Umbilical cord (tissue), 2 donors: ENCODE results near the gene SLC6A18. TPM values are rescaled to one million over a fixed set of nuclear protein-coding genes. Genes with fewer than 3 reads are reported as not detected.

ENCODE experiments used
- DNase-seq: peaks from one replicate; pipeline ENCODE4 v3.0.0-alpha.2; 2015; ENCODE audit warnings: low spot score
- total RNA-seq: library from RNA; depleted of rRNA; stranded (reverse); fragments of >200 nt; gene quantifications from one replicate; pipeline ENCODE4 v1.2.3, GENCODE V29; 2014; ENCODE audit warnings: low replicate concordance; ENCODE audit not compliant: insufficient read depth

The SLC6A18 gene, protein sequence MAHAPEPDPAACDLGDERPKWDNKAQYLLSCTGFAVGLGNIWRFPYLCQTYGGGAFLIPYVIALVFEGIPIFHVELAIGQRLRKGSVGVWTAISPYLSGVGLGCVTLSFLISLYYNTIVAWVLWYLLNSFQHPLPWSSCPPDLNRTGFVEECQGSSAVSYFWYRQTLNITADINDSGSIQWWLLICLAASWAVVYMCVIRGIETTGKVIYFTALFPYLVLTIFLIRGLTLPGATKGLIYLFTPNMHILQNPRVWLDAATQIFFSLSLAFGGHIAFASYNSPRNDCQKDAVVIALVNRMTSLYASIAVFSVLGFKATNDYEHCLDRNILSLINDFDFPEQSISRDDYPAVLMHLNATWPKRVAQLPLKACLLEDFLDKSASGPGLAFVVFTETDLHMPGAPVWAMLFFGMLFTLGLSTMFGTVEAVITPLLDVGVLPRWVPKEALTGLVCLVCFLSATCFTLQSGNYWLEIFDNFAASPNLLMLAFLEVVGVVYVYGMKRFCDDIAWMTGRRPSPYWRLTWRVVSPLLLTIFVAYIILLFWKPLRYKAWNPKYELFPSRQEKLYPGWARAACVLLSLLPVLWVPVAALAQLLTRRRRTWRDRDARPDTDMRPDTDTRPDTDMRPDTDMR
- total RNA-seq = not detected

DNA sequence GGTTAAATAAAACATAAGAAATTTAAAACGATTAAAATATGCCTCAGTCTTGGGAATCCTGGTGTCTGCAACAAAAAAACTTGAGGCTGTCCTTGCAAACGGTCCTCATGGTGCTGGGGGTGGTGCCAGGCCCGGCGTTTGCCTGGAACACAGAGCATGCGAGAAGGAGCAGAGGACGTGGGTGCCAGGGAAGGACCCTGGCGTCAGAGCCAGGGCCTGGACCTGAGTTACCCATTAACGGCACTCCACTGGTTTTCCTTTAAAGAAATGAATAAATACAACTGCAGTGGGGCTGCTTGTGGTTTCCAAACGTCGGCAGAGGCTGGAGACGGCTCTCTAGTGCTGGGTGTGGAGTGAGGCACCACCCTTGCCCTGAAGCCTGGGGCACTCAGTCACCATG, at the start of gene SLC6A18:
TSS of gene SLC6A18 (plus strand) at position 301 of the 400 bp plus-strand sequence. CDS start at position 398, 97 bp downstream.
- DNase-seq = no peak

DNA sequence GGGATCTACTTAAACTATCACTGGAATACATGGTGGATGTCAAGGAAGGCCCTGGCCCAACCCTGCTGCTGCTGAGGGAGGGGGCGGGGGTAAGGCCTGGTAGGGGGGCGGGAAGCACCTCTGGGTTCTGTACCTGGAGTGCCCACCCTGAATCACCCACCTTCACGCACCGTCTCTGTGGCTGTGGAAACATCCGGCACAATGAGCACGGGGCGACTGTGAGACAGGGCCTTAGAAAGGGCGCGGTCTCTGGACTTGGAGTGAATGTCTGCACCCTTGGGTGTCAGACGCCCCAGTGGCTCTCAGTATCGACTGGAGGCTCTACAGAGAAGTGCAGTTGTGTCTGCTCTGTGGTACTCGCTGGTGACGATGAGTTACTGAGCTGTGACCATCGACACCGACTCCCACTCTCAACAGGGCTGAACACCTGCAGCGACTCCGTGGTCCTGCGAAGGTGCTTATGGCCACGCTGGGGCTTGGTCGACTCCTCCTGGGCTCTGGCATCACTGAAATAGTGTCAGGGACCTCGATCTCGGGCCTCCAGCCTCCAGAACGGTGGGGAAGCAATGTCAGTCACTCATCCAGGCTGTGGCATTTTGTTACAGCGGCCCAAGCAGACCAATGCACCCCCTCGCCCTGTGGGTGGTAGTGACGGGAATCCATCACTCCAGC, 49.2 kb upstream of the SLC6A18 start:
- DNase-seq = no peak

DNA sequence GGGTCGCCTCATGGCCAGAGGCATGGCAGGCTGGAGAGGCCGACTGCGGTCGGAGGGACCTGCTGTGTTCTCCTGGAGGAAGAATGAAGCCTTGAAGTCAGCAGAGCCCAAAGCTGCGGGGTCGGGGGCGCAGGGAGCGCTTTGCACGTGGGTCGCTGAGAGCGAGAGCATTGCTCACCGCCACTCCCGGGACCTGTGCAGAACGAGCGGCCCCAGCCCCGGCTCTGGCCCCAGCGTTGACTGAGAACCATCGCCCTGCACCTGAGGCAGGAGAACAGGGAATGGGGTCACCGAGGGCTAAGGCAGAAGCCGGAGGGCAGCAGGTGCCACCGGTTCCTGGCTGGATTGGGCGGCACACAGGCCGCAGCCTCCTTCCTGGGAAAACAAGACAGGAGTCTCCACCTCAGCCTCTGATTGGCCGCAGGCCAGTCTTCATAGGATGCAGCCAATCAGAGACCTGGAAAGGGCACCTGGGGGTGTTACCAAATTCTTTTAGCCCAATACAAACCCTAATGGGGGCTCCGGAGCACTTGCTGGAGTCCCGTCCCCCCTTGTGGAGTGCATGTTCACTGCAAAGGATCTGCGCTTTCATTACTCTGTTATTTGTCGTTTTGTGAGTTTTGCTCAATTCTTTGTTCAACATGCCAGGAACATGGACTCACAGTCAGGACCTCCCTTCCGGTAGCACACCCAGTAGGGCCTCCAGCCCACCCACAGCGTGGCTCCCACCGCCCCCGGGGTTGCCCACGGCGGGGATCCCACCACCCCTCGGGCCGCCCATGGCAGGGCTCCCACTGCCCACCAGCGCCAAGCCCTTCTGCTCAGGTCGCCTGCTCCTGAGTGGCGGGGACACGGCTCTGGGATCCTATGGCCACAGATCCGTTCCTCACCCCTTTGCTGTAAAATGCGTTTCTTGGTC, 48.4 kb upstream of the SLC6A18 start:
- no peak for DNase-seq

DNA sequence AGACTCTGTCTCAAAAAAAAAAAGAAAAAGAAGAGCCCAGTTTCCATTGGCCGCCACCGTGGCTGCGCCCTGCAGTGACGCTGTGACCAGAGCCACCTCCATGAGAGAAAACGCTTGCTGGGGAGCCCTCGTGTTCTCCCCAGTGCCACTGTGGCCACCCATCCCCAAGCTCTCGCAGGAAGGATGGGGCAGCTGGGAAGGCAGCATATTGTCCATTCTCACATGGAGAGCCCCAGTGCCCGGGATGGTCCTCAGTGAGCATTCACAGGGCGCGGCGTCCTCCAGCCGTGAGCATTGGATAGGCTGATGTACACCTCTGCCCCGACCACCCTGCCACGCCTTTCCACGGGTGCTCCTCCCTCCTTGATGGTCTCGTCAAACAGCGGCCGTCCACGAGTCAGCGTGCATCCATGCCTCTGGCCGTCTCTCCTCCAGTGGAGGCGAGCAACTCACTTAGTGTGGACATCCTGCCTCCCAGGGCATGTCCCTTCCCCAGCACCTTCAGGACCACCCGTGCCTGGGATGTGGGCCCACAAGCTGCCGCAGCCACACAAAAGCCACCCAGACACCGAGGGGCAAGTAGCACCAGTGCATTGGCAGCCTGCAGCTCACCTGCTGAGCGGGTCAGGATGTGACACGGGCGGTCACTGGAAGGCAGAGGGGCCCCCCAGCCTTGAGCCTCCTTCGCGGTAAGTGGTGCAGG, 47.2 kb upstream of the SLC6A18 start:
- no peak for DNase-seq

DNA sequence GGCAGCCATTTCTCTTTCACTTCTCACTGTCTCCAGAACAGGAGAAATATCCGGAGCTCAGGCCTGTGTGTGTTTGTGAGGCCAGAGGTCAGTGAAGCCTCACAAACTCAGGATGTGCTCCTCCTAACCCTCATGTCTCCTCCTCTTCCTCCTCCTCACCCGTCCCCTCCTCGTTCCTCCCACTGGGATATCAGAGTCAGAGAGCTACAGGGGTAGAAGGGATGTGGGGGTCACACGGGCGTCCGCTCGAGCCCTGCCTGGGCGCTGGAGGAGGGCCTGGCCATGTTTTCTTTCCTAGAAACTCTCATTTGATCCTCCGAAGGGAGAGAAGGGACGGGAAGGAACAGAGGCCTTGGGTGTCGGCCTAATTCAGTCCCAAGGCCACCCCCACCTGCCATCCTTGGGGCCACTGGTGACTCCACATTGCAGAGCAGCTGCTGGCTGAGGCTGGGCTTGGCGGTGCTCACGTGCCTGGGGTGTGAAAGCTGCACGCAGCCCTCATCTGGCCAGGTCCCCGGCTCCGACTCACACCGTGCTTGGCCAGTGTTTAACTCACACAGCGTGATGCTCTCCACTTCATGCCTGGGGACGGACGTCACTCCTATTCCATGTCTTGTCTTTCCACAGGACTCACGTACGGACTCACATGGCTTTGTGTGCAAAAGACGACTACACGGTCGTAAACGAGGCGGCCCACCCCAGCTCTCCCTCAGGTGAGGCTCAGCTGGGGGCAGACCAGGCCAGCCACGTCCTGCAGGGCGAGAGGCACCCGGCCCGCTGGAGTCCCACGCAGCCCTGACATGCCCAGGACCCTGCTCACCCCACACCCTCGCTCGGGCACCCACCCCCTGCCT, 46.4 kb upstream of the SLC6A18 start:
- no peak for DNase-seq

DNA sequence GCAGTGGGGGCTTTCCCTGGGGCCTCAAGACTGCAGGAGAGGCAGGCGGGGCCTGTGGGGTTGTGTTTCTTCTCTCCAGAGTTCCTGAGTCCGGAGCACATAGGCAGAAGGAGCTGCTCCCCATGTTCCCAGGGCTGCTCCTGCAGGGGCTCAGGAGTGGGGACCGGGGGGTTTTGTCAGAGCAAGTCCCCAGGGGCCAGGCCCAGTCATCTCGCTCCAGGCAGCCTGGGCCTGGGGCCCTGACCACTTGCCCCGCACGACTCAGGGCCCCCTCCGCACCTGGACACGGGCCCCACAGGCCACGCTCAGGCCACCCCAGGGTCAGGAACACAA, 45.8 kb upstream of the SLC6A18 start:
- DNase-seq = no peak

DNA sequence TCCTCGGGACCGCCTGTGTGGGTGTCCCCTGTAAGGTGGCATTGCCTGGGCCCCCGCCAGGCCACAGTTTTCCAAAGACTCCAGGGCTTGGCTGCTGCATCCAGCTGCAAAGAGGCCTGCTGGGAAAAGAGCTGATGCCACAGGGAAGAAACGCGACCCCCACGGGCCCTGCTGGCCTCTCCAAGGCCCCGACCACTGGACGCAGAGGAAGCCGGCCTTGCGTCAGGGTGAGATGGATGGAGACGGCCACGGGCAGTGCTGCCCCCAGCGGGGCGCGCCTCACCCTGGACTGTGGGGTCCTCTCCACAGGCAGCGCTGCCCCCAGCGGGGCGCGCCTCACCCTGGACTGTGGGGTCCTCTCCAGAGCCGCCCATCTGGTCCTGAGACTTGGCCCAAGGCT, 45.1 kb upstream of the SLC6A18 start:
- no peak for DNase-seq

DNA sequence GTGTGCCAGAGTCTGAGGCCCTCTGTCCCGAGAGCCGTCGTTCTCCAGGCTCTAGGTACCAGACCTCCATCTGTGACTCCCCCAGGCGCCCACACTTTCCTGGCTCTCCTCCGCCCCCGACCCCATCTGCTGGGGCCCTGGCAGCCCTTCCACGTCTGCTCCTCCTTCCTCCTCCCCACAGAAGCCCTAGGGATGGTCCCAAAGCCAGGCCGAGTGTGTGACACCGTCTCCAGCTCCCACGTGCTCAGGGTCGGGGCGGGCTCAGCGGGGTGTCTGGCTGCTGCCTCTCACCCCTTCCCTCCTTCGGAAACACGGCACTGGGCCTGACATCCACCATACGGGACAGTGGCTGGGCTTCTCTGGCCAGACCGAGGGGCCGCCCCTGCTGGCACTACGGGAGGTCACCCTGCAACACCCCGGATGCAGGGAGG, 44.3 kb upstream of the SLC6A18 start:
- no peak for DNase-seq

DNA sequence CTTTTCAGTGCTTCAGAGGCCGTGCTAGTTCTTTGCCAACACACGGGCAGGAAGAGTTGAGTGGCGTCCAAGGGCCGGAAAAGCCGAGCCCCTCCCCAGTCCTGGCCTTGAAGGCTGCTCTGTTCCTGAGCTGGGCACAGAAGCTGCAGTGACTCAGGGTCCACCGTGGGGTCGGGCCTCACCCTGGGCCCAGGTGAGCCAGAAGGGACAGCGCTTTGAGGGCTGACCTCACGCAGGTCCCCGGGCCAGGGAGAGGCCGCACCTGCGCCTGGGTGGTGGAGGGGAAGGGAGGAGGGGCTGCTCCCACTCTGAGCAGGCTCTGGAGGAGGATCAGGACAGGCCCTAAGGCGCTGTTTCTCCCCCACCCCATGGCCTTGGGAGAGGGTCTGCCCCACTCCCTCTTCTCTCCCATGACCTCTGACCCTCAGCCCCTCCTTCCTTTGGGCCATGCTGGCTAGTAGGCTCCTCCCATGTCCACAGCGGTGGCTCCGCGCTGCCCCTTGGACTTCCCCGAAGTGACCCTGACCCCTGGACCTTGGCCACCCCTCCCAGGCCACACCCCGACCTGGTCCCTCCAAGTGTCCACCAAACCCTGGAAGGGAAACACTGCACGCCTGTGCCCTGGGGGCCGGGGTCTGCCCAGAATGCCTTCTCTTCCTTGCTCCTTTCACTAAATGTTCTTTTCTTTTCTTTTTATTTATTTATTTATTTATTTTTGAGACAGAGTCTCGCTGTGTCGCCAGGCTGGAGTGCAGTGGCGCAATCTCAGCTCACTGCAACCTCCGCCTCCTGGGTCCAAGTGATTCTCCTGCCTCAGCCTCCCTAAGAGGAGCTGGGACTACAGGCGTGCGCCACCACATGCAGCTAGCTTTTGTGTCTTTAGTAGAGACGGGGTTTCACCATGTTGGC, 43.5 kb upstream of the SLC6A18 start:
- no peak for DNase-seq

DNA sequence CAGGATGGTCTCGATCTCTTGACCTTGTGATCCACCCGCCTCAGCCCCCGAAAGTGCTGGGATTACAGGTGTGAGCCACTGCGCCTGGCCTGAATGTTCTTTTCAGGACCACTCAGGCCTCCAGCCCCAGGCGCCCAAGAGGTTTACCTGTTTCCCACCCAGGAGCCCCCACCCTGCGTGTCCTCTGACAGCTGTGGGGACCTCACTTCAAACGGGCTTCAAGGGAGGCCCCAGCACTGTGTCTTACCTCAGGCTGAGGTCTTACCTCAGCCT, 42.9 kb upstream of the SLC6A18 start:
- DNase-seq = no peak

DNA sequence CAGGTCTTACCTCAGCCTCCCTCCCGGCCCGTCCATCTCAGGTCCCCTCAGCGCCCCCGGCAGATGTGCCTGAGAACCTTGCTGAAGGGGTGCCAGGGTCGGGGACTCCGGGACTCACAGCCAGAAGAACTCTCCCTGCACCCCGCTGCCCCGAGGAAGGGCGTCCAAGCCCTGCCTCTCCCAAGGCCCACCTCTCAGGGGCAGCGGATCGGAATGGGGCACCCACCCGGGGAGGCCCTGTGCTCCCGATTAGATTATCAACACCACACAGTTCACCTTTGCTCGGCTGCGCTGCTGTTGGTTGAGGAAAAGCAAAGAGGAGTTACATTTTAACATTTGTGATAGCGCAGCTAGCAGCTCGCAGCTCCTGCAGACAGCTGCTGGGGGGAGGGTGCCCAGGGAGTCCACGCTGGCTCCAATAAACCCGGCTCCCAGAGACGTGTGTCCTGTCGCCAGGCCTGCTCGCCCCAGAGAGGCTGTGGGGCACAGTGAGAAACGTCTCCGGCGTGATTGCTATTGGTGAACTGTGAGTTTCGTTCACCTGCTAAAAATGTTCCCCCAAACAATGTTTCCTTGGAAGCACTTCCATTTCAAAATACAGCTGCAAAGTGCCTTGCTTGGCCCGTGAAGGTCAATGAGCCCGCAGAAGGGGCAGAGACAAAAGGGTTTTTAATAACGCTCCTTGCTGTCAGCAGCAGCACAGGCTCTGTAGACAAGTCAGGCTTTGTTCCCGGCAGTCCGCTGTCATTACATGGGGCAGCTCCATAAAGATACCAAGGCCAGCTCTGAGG, 42.4 kb upstream of the SLC6A18 start:
- DNase-seq = no peak

DNA sequence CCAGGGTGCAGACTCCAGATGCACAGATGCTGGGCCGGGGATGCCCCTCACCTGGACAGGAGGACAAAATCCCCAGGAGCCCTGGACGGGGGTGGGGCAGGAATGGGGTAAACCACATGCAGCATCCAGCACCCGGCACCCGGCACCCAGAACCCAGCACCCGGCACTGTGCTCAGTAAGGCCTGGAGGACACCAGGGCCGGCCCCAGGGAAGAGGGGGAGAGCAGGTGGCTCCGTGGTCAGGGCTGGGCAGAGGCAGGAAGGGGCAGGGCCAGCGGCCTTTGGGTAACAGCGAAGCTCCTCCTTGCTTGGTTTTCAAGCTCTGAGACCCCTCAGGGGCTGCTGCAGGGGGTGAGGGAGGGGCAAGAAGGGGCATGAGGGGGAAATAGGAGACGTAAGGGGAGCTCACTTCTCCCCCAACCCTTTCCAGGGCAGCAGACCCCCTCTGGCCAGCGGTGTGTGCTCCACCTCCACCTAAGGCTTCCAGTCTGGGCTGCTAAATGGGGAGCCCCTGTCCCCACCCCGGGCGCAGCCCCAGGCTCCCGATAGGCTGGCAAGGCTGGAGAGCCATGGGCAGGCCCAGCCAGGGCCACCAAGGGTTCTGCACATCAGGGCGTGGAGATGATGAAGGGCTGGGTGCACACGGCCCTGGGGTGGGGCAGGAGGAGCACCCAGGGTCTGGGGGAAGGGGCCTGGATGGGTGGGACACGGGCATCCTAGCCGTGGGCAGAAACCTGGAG, 41.6 kb upstream of the SLC6A18 start:
- DNase-seq = no peak

DNA sequence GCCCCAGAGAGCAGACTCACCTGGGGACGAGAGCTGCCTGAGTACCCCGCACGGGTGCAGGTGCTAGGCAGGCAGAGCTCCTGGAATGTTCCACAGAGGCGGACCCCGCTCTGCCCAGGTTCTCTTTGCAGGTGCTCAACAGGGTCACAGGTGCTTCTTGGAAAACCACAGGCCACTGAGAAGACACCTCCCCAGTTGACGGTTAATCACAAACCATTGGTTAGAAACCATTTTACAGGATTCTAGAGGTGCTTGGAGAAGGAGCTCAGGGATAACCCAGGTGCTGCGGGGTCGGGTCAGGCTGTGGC, 41.1 kb upstream of the SLC6A18 start:
- DNase-seq = no peak

DNA sequence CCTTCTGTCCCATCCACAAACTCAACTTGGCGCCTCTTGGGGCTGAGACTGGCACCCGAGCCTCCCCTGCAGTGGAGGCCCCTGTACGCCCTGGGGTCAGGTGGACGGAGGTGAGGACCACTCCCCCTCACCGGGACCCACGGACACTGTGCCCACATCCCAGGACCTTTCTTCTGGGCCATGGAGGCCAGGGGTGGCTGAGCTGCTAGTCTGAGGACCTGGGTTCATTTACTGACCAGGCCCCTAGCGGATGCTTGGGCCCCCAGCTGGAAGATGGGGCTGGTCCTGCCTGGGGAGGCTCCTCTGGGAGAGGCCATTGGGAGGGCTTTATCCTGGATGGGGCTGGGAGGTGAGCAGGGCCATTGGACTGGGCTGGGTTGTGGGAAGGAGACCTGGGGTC, 40.7 kb upstream of the SLC6A18 start:
- no peak for DNase-seq

DNA sequence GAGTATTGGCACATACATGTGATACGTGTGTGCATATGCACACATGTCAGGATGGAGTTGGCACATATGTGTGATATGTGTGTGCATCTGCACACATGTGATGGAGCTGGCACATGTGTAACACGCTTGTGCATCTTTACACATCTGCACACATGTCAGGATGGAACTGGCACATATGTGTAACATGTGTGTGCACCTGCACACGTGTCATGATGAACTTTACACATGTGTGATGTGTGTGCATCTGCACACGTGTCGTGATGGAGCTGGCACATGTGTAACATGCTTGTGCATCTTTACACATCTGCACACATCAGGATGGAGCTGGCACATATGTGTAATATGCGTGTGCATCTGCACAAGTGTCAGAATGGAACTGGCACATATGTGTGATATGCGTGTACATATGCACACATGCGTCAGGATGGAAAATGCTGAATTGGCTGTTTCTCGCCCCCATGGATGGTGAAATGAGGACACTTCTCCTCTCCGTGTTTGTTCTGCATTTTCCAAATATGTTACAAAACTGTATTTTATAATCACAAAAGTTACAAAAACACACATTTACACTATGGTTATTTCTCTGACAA, 40.0 kb upstream of the SLC6A18 start:
- no peak for DNase-seq

DNA sequence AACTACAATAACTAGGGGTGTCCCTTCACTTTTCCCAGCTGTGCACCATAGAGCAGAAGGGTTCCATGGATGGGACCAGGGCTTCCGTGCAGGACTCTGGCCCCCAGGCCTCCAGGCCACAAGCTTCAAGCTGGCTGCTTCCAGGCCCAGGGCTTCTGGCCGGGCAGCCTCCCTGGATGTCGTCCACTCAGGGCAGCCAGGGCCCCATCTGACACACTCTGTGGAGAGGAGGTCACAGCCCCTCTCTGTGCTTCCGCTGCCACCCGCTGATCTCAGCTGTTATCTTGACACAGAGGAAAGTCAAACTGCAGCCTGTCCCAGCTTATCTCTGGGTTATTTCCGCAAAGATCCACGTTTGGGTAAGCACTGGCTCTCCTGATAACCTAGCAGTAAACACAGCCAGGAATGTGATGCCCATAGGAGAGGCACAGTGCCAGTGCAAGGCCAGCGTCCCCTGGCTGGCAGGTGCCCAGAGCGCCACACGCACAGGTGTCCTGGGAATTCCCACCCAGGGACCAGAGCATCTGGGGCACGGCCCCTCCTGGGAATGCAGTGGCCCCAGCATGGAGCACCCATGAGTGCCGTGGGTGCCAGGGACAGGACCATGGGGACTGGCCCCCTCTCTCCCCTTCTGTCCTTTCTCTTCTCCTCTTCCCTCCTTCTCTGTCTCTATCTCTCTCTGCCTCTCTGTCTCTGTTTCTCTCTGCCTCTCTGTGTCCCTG, 39.4 kb upstream of the SLC6A18 start:
- no peak for DNase-seq
